HEK293 (cell line): ENCODE measurements around the gene PER1.

Experiments
- HOXC10 ChIP-seq: sonication (generic); formaldehyde crosslinking; IDR thresholded peaks from 2 replicates; pipeline ENCODE4 v1.8.1; 2023; ENCODE audit warnings: mild to moderate bottlenecking, missing genetic modification reagents
- INSM2 ChIP-seq: fragments of 450-650 bp; formaldehyde crosslinking; IDR thresholded peaks from 2 replicates; pipeline ENCODE4 v1.5.1; 2016; ENCODE audit warnings: missing biosample characterization, missing genetic modification characterization
- SCRT1 ChIP-seq: fragments of 450-650 bp; formaldehyde crosslinking; IDR thresholded peaks from 2 replicates; pipeline ENCODE4 v1.5.1; 2016; ENCODE audit warnings: missing biosample characterization, missing genetic modification characterization, borderline replicate concordance
- TCF7L2 ChIP-seq: IDR thresholded peaks from 2 replicates; pipeline ENCODE4 v1.6.1; 2011; ENCODE audit warnings: low read depth, mild to moderate bottlenecking, inconsistent platforms, low read length, moderate library complexity, borderline replicate concordance
- ZBTB7A ChIP-seq: fragments of 450-650 bp; formaldehyde crosslinking; IDR thresholded peaks from 2 replicates; pipeline ENCODE4 v1.5.1; 2016; ENCODE audit warnings: low read depth, missing biosample characterization, missing genetic modification characterization
- ZBTB8A ChIP-seq: fragments of 450-650 bp; formaldehyde crosslinking; IDR thresholded peaks from 2 replicates; pipeline ENCODE4 v1.5.1; 2016; ENCODE audit warnings: missing biosample characterization, missing genetic modification characterization
- ZFP37 ChIP-seq: fragments of 450-650 bp; formaldehyde crosslinking; IDR thresholded peaks from 2 replicates; pipeline ENCODE4 v1.5.1; 2016; ENCODE audit warnings: missing biosample characterization, missing genetic modification characterization
- ZFP41 ChIP-seq: fragments of 450-650 bp; formaldehyde crosslinking; IDR thresholded peaks from 2 replicates; pipeline ENCODE4 v1.5.1; 2016; ENCODE audit warnings: missing biosample characterization, missing genetic modification characterization, borderline replicate concordance
- ZFP69B ChIP-seq: fragments of 450-650 bp; formaldehyde crosslinking; IDR thresholded peaks from 2 replicates; pipeline ENCODE4 v1.5.1; 2016; ENCODE audit warnings: missing biosample characterization, missing genetic modification characterization
- ZNF114 ChIP-seq: fragments of 450-650 bp; formaldehyde crosslinking; IDR thresholded peaks from 2 replicates; pipeline ENCODE4 v1.5.0; 2017; ENCODE audit warnings: missing biosample characterization, missing genetic modification characterization
- ZNF155 ChIP-seq: fragments of 450-650 bp; formaldehyde crosslinking; IDR thresholded peaks from 2 replicates; pipeline ENCODE4 v1.5.1; 2016; ENCODE audit warnings: missing biosample characterization, missing genetic modification characterization
- ZNF23 ChIP-seq: fragments of 450-650 bp; formaldehyde crosslinking; IDR thresholded peaks from 2 replicates; pipeline ENCODE4 v1.5.1; 2016; ENCODE audit warnings: missing biosample characterization, missing genetic modification characterization, borderline replicate concordance
- ZNF24 ChIP-seq: fragments of 450-650 bp; formaldehyde crosslinking; IDR thresholded peaks from 2 replicates; pipeline ENCODE4 v1.5.1; 2016; ENCODE audit warnings: missing biosample characterization, missing genetic modification characterization
- ZNF248 ChIP-seq: fragments of 450-650 bp; formaldehyde crosslinking; IDR thresholded peaks from 2 replicates; pipeline ENCODE4 v1.5.1; 2017; ENCODE audit warnings: missing biosample characterization, missing genetic modification characterization
- ZNF266 ChIP-seq: fragments of 450-650 bp; formaldehyde crosslinking; IDR thresholded peaks from 2 replicates; pipeline ENCODE4 v1.5.1; 2016; ENCODE audit warnings: missing biosample characterization, missing genetic modification characterization, low read depth
- ZNF311 ChIP-seq: fragments of 450-650 bp; formaldehyde crosslinking; IDR thresholded peaks from 2 replicates; pipeline ENCODE4 v1.5.1; 2017; ENCODE audit warnings: missing biosample characterization, missing genetic modification characterization, borderline replicate concordance
- ZNF341 ChIP-seq: fragments of 450-650 bp; formaldehyde crosslinking; IDR thresholded peaks from 2 replicates; pipeline ENCODE4; 2016; ENCODE audit warnings: low read depth, missing biosample characterization, missing genetic modification characterization
- ZNF391 ChIP-seq: fragments of 450-650 bp; formaldehyde crosslinking; IDR thresholded peaks from 2 replicates; pipeline ENCODE4 v1.5.1; 2016; ENCODE audit warnings: low read depth, missing biosample characterization, missing genetic modification characterization, borderline replicate concordance
- ZNF529 ChIP-seq: fragments of 450-650 bp; formaldehyde crosslinking; IDR thresholded peaks from 2 replicates; pipeline ENCODE4 v1.5.1; 2017; ENCODE audit warnings: missing genetic modification characterization, missing biosample characterization; ENCODE audit not compliant: insufficient replicate concordance
- ZNF549 ChIP-seq: fragments of 450-650 bp; IDR thresholded peaks from 2 replicates; pipeline ENCODE4 v1.5.1; 2018; ENCODE audit warnings: missing biosample characterization, missing genetic modification characterization, mild to moderate bottlenecking, inconsistent platforms, moderate library complexity
- ZNF560 ChIP-seq: fragments of 450-650 bp; formaldehyde crosslinking; IDR thresholded peaks from 2 replicates; pipeline ENCODE4 v1.5.1; 2017; ENCODE audit warnings: missing biosample characterization, missing genetic modification characterization, borderline replicate concordance
- ZNF621 ChIP-seq: fragments of 450-650 bp; formaldehyde crosslinking; IDR thresholded peaks from 2 replicates; pipeline ENCODE4 v1.5.1; 2017; ENCODE audit warnings: missing biosample characterization, missing genetic modification characterization
- ZNF664 ChIP-seq: fragments of 450-650 bp; formaldehyde crosslinking; IDR thresholded peaks from 2 replicates; pipeline ENCODE4 v1.5.1; 2016; ENCODE audit warnings: missing biosample characterization, missing genetic modification characterization
- ZNF701 ChIP-seq: fragments of 450-650 bp; formaldehyde crosslinking; IDR thresholded peaks from 2 replicates; pipeline ENCODE4 v1.5.1; 2016; ENCODE audit warnings: missing biosample characterization, missing genetic modification characterization
- TF ChIP-seq, protein P1 (sequence below): fragments of 450-650 bp; formaldehyde crosslinking; IDR thresholded peaks from 2 replicates; pipeline ENCODE4 v1.5.1; 2016; ENCODE audit warnings: missing biosample characterization, missing genetic modification characterization
- TF ChIP-seq, protein P2 (sequence below): fragments of 450-650 bp; formaldehyde crosslinking; IDR thresholded peaks from 2 replicates; pipeline ENCODE4 v1.5.1; 2016; ENCODE audit warnings: missing biosample characterization, missing genetic modification characterization
- TF ChIP-seq, protein P3 (sequence below): fragments of 450-650 bp; formaldehyde crosslinking; IDR thresholded peaks from 2 replicates; pipeline ENCODE4 v1.5.1; 2016; ENCODE audit warnings: missing biosample characterization, missing genetic modification characterization, low read depth
- TF ChIP-seq, protein P4 (sequence below): fragments of 450-650 bp; formaldehyde crosslinking; IDR thresholded peaks from 2 replicates; pipeline ENCODE4 v1.5.1; 2016; ENCODE audit warnings: missing biosample characterization, missing genetic modification characterization

PER1 gene

DNA sequence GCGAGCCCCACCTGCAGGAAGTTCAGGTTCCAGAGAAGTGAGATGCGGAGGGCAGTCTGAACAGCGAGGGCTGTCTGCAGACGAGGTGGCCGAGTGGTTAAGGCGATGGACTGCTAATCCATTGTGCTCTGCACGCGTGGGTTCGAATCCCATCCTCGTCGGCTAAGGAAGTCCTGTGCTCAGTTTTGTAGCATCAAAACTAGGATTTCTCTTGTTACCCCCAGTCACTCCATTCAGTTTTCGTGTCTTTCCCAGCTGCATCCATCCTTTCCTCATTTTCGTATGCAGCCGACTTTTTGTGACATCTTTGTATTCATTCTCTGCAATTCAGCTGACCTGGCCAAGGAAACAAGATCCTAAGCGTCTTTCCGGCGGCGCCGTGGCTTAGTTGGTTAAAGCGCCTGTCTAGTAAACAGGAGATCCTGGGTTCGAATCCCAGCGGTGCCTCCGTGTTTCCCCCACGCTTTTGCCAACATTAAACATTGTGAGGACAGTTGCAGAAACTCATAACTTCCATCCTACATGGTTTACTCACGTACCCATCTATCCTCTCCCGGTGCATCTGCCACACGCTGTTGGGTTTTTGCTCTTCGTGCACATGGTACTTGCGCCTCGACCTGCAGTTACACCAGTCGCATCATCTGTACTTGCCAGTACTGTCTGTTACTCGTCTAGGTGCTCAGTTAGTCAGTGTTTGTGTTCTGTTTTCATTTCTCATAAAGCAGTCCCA is 34.7 kb upstream of the PER1 start (continued):
- TF ChIP-seq, protein P1, sequence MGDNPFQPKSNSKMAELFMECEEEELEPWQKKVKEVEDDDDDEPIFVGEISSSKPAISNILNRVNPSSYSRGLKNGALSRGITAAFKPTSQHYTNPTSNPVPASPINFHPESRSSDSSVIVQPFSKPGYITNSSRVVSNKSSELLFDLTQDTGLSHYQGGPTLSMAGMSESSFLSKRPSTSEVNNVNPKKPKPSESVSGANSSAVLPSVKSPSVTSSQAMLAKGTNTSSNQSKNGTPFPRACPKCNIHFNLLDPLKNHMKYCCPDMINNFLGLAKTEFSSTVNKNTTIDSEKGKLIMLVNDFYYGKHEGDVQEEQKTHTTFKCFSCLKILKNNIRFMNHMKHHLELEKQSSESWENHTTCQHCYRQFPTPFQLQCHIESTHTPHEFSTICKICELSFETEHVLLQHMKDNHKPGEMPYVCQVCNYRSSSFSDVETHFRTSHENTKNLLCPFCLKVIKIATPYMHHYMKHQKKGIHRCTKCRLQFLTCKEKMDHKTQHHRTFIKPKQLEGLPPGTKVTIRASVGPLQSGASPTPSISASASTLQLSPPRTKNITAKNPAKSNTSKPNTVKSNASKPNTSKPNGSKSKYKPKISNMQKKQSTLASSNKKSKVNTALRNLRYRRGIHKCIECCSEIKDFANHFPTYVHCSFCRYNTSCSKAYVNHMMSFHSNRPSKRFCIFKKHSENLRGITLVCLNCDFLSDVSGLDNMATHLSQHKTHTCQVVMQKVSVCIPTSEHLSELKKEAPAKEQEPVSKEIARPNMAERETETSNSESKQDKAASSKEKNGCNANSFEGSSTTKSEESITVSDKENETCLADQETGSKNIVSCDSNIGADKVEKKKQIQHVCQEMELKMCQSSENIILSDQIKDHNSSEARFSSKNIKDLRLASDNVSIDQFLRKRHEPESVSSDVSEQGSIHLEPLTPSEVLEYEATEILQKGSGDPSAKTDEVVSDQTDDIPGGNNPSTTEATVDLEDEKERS (tag by site-specific recombination), result peak; percentile 93; the same call in 1 of the 2 replicates
- TF ChIP-seq ZBTB7A (tag by site-specific recombination) (no peak), ZNF341 (tag by site-specific recombination) (no peak), ZNF155 (tag by site-specific recombination) (no peak), ZNF391 (peak; percentile 72; the same call in 1 of the 2 replicates), ZNF311 (tag by site-specific recombination) (no peak), ZNF701 (no peak), ZNF114 (no peak), ZNF549 (tag by site-specific recombination) (no peak), ZBTB8A (tag by site-specific recombination) (no peak; the same call in 1 of the 2 replicates), ZNF664 (tag by site-specific recombination) (peak; percentile 100), ZNF248 (tag by site-specific recombination) (no peak), SCRT1 (no peak), ZNF560 (no peak), INSM2 (tag by site-specific recombination) (peak; percentile 76), HOXC10 (CRISPR knock-in tag) (no peak), ZNF23 (tag by site-specific recombination) (no peak), ZFP37 (tag by site-specific recombination) (peak; percentile 62; the same call in 1 of the 2 replicates), ZNF266 (tag by site-specific recombination) (no peak), ZNF24 (peak; percentile 86), ZNF621 (tag by site-specific recombination) (no peak), ZFP69B (tag by site-specific recombination) (peak; percentile 77), TCF7L2 (no peak), ZNF529 (tag by site-specific recombination) (peak; percentile 1), ZFP41 (tag by site-specific recombination) (no peak)
- TF ChIP-seq, protein P2, sequence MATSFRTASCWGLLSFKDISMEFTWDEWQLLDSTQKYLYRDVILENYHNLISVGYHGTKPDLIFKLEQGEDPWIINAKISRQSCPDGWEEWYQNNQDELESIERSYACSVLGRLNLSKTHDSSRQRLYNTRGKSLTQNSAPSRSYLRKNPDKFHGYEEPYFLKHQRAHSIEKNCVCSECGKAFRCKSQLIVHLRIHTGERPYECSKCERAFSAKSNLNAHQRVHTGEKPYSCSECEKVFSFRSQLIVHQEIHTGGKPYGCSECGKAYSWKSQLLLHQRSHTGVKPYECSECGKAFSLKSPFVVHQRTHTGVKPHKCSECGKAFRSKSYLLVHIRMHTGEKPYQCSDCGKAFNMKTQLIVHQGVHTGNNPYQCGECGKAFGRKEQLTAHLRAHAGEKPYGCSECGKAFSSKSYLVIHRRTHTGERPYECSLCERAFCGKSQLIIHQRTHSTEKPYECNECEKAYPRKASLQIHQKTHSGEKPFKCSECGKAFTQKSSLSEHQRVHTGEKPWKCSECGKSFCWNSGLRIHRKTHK (tag by site-specific recombination), result no peak
- TF ChIP-seq, protein P3, sequence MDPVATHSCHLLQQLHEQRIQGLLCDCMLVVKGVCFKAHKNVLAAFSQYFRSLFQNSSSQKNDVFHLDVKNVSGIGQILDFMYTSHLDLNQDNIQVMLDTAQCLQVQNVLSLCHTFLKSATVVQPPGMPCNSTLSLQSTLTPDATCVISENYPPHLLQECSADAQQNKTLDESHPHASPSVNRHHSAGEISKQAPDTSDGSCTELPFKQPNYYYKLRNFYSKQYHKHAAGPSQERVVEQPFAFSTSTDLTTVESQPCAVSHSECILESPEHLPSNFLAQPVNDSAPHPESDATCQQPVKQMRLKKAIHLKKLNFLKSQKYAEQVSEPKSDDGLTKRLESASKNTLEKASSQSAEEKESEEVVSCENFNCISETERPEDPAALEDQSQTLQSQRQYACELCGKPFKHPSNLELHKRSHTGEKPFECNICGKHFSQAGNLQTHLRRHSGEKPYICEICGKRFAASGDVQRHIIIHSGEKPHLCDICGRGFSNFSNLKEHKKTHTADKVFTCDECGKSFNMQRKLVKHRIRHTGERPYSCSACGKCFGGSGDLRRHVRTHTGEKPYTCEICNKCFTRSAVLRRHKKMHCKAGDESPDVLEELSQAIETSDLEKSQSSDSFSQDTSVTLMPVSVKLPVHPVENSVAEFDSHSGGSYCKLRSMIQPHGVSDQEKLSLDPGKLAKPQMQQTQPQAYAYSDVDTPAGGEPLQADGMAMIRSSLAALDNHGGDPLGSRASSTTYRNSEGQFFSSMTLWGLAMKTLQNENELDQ (tag by site-specific recombination), result no peak
- TF ChIP-seq, protein P4, sequence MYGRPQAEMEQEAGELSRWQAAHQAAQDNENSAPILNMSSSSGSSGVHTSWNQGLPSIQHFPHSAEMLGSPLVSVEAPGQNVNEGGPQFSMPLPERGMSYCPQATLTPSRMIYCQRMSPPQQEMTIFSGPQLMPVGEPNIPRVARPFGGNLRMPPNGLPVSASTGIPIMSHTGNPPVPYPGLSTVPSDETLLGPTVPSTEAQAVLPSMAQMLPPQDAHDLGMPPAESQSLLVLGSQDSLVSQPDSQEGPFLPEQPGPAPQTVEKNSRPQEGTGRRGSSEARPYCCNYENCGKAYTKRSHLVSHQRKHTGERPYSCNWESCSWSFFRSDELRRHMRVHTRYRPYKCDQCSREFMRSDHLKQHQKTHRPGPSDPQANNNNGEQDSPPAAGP (tag by site-specific recombination), result peak; percentile 82; the same call in 1 of the 2 replicates
